Epithelial cell of esophagus (primary cell): ENCODE measurements around the gene C17orf107.

ENCODE experiments used
- DNase-seq: peaks from one replicate; pipeline ENCODE4 v3.0.0; 2010; ENCODE audit warnings: low read depth
- H3K4me3 ChIP-seq: 2 replicates; pipeline ENCODE4 v1.5.1; 2011; ENCODE audit warnings: mild to moderate bottlenecking, low read length, control low read depth
- CTCF ChIP-seq: IDR thresholded peaks from 2 replicates; pipeline ENCODE4 v1.5.1; 2011; ENCODE audit warnings: low read depth, mild to moderate bottlenecking, low read length, control low read depth, inconsistent platforms; ENCODE audit not compliant: insufficient read depth; ENCODE audit errors: missing control alignments

C17orf107 gene

GRCh38 chr17:4879601-4880000 lies 19.7 kb upstream of the C17orf107 start:
- H3K4me3 ChIP-seq, result no peak overlapping the region
- no peak for DNase-seq
- no peak for TF ChIP-seq CTCF

GRCh38 chr17:4880857-4881256 lies 18.5 kb upstream of the C17orf107 start:
- no peak for DNase-seq
- TF ChIP-seq CTCF, result no peak

DNA sequence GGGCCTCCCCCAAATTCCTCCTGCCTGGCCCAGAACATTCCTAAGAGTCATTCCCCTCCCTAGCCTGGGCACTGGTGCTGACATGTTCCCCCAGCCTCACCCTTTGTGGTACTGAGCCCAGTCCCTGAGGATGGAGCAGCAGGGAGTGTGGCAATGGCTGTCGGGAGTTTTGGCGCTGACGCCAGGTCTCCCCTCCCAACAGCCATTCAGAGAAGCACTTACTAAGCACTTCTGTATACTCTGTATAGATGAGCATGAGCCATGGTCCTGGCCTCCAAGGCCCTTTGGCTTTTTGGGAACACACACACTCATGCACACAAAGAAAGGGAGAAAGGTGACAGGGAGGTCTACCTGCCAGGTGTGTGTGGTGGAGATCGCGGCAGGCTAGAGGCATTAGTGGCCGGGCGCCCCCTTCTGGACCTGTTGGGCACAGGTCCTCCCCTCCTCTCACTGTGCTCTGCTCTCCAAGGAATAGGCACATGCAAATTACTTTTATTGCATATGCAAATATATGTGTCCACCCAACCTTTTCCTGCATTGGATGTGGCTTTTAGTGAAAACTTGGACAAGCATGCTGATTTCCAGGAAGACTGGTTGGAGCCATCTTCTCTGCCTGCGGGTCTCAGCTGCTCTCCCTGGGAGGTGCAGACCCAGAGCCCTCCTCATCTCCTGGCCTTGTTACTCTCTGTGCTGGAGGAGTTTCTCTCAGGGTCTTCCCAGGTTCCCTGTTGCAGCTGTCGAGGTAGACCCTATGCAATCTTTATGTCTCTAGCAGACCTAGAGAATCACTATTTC lies 17.4 kb upstream of the C17orf107 start:
- no peak overlapping the region for H3K4me3 ChIP-seq
- peak; percentile 76 for TF ChIP-seq CTCF
- DNase-seq, result peak; percentile 76

More at GRCh38 chr17:4880857-4881256, 18.5 kb upstream of the C17orf107 start:
- H3K4me3 ChIP-seq, result no peak overlapping the region

DNA sequence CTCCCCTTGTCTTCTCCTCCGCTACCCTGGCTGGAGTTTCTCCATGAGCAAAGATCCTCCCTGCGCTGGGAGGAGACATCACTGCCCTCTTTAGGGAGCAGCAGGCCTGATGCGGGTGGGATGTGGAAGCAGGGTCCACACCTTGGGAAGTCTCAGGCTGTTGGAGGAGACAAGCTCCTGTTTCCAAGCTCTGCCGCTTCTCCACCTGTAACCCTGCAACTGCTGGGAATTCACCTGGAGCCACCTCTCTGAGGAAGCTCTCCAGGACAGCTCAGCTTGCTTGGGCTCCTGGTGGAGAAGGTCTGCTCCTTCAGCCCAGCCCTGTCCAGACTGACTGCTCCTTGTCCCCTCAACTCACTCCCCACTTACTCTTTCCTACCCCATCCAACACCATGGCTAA lies 14.8 kb upstream of the C17orf107 start:
- TF ChIP-seq CTCF, result no peak
- DNase-seq, result no peak
- H3K4me3 ChIP-seq, result no peak overlapping the region

DNA sequence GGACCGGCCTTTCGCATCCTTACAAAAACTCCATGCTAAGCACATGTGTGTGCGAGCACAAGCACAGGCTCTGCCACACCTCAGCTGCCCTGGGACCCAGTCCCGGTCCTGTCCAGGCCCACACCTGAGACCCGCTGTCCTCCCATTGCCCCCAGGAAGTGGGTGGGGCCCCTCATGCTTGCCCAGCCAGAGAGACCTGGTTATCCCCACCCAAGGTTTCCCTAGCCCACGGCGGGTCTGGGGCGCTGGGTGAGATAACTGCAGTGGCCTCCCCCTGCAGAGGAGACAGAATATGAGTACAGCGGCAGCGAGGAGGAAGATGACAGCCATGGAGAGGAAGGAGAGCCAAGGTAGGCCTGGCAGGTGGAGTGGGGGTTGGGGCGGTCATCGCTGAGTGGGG lies 12.5 kb upstream of the C17orf107 start:
- H3K4me3 ChIP-seq, result no peak overlapping the region
- no peak for DNase-seq
- TF ChIP-seq CTCF, result no peak

GRCh38 chr17:4887581-4887980 lies 11.8 kb upstream of the C17orf107 start:
- DNase-seq, result no peak

More at GRCh38 chr17:4887581-4887980, 11.8 kb upstream of the C17orf107 start:
- H3K4me3 ChIP-seq, result no peak overlapping the region
- TF ChIP-seq CTCF, result no peak
